CD8-positive, alpha-beta memory T cell (primary cell): ENCODE results near the gene HRH1. TPM values are rescaled to one million over a fixed set of nuclear protein-coding genes. Genes with fewer than 3 reads are reported as not detected.
"Not testable (repeated sequence)": the region's sequence is repeated elsewhere in the genome, so short reads cannot be mapped to it uniquely, and the experiment has no call there.

Experiments
- CTCF ChIA-PET: fragments of 350-600 bp; sonication (Branson Sonifier 250); formaldehyde crosslinking; loops from one replicate; lab custom pipeline; 2021; ENCODE audit warnings: antibody characterized with exemption; lab: Charles Lee
- POLR2A ChIA-PET: fragments of 350-600 bp; sonication (Branson Sonifier 250); formaldehyde crosslinking; loops from one replicate; lab custom pipeline; 2021; ENCODE audit warnings: antibody characterized with exemption; lab: Charles Lee
- DNase-seq, 5 donors: peaks; one replicate each; pipeline versions ENCODE4 v3.0.0 to v3.0.0-alpha.2; 2020 to 2022; ENCODE audit warnings: mixed read lengths in 1 of 5
- H3K27ac ChIP-seq: one replicate; pipeline ENCODE4 v1.7.0; 2013; ENCODE audit warnings: low read depth, mild to moderate bottlenecking, low read length, moderate library complexity
- H3K27me3 ChIP-seq: 2 replicates; pipeline ENCODE4 v1.7.0; 2013; ENCODE audit warnings: low read length, mild to moderate bottlenecking; ENCODE audit not compliant: insufficient read depth, poor library complexity, severe bottlenecking
- H3K36me3 ChIP-seq: 2 replicates; pipeline ENCODE4 v1.7.0; 2013; ENCODE audit warnings: mild to moderate bottlenecking, low read length, moderate library complexity; ENCODE audit not compliant: insufficient read depth
- H3K4me1 ChIP-seq: 2 replicates; pipeline ENCODE4 v1.7.0; 2013; ENCODE audit warnings: mild to moderate bottlenecking, low read length, moderate library complexity; ENCODE audit not compliant: insufficient read depth
- H3K4me3 ChIP-seq: 2 replicates; pipeline ENCODE4 v1.7.0; 2013; ENCODE audit warnings: mild to moderate bottlenecking, low read length
- H3K9me3 ChIP-seq: 2 replicates; pipeline ENCODE4 v1.7.0; 2013; ENCODE audit warnings: mild to moderate bottlenecking, low read length
- H3K27ac Mint-ChIP-seq, 8 donors: one replicate each; pipeline ENCODE4 v1.8.0; 2020 to 2021; ENCODE audit warnings: mixed read lengths in 8 of 8, mild to moderate bottlenecking in 6 of 8, inconsistent platforms in 3 of 8, moderate library complexity in 3 of 8
- H3K27me3 Mint-ChIP-seq, 2 donors: one replicate each; pipeline ENCODE4 v1.8.0; 2020 to 2021; ENCODE audit warnings: mixed read lengths in 2 of 2, mild to moderate bottlenecking in 1 of 2, moderate library complexity in 1 of 2
- H3K36me3 Mint-ChIP-seq, 3 donors: one replicate each; pipeline ENCODE4 v1.8.0; 2020 to 2021; ENCODE audit warnings: mixed read lengths in 3 of 3, inconsistent platforms in 1 of 3, mild to moderate bottlenecking in 1 of 3
- H3K4me1 Mint-ChIP-seq, 3 donors: one replicate each; pipeline ENCODE4 v1.8.0; 2020 to 2021; ENCODE audit warnings: mixed read lengths in 3 of 3, inconsistent platforms in 1 of 3, mild to moderate bottlenecking in 1 of 3
- H3K4me3 Mint-ChIP-seq, 7 donors: one replicate each; pipeline ENCODE4 v1.8.0; 2020 to 2021; ENCODE audit warnings: mixed read lengths in 7 of 7, mild to moderate bottlenecking in 6 of 7, moderate library complexity in 4 of 7, inconsistent platforms in 2 of 7
- H3K9me3 Mint-ChIP-seq, 5 donors: one replicate each; pipeline ENCODE4 v1.8.0; 2020 to 2022; ENCODE audit warnings: mixed read lengths in 5 of 5, mild to moderate bottlenecking in 3 of 5, moderate library complexity in 2 of 5, inconsistent platforms in 1 of 5
- polyA plus RNA-seq: library from polyadenylated mRNA; unstranded; fragments of 300-500 nt; fragmentation: Illumina TruSeq; gene quantifications from one replicate; pipeline ENCODE4 v1.2.3, GENCODE V29; 2021
- total RNA-seq, 2 experiments: library from RNA; stranded (reverse); gene quantifications; one replicate each; pipeline ENCODE4 v1.2.3, GENCODE V29; 2021

Gene HRH1
- total and polyA plus RNA-seq, 3 experiments from 2014 or later: 0.42 to 0.53 TPM; not detected in 1

DNA sequence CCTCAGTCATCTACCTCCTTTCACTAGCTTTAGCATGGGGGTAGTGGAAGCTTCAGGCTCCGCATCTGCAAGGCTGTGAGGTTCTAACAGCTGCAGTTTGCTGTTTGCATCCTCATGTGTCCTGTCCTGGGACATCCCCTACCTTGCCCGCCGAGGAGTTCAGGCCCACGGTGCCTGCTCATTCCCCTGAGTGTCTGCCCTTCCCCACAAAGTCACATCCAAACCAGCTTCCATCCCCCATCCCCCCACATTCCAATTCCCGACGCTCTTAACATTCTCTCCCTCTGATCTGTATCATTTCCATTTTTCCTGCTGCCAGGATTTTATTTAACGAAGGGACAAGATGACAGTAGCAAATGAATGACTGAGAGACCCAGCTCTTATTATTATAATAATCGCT lies 43.8 kb downstream of the HRH1 start:
- H3K4me1 Mint-ChIP-seq: peaks cover 0 to 7% (median 0%) of the 10 kb centered on the region in 3 donors
- ChIA-PET POLR2A (no interaction called here), CTCF (no interaction called here)
- no peak overlapping the region for H3K27ac ChIP-seq
- DNase-seq: no peak
- no peaks in the 10 kb centered on the region for H3K36me3 ChIP-seq
- H3K4me3 ChIP-seq: no peak overlapping the region
- peak overlapping the region in 1 of 8 donors; percentile 45 for H3K27ac Mint-ChIP-seq
- peaks cover 31 to 38% of the 10 kb centered on the region in 2 donors for H3K27me3 Mint-ChIP-seq
- H3K4me1 ChIP-seq: no peaks in the 10 kb centered on the region
- H3K9me3 ChIP-seq: no peaks in the 10 kb centered on the region
- H3K4me3 Mint-ChIP-seq: no peak overlapping the region
- H3K36me3 Mint-ChIP-seq: no peaks in the 10 kb centered on the region
- no peaks in the 10 kb centered on the region for H3K27me3 ChIP-seq
- peaks cover 0 to 6% (median 2%) of the 10 kb centered on the region in 5 donors for H3K9me3 Mint-ChIP-seq

DNA sequence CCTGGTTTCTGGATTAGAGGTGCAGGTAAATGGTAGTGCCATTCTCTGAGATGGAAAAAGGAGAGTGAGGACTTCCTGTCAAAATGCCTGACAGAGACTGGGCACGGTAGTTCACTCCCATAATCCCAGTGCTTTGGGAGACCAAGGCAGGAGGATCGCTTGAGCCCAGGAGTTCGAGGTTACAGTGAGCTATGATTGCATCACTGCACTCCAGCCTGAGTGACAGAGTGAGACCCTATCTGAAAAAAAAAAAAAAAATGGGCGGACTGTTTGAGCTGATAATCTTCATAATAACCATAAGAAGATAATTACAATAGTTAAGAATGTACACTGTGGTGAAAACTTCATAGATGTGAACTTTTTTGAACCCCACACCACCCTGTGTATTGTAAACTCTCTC lies 44.2 kb downstream of the HRH1 start:
- no peak overlapping the region for H3K27ac Mint-ChIP-seq
- CTCF ChIA-PET: no interaction called here
- no peaks in the 10 kb centered on the region for H3K4me1 ChIP-seq

DNA sequence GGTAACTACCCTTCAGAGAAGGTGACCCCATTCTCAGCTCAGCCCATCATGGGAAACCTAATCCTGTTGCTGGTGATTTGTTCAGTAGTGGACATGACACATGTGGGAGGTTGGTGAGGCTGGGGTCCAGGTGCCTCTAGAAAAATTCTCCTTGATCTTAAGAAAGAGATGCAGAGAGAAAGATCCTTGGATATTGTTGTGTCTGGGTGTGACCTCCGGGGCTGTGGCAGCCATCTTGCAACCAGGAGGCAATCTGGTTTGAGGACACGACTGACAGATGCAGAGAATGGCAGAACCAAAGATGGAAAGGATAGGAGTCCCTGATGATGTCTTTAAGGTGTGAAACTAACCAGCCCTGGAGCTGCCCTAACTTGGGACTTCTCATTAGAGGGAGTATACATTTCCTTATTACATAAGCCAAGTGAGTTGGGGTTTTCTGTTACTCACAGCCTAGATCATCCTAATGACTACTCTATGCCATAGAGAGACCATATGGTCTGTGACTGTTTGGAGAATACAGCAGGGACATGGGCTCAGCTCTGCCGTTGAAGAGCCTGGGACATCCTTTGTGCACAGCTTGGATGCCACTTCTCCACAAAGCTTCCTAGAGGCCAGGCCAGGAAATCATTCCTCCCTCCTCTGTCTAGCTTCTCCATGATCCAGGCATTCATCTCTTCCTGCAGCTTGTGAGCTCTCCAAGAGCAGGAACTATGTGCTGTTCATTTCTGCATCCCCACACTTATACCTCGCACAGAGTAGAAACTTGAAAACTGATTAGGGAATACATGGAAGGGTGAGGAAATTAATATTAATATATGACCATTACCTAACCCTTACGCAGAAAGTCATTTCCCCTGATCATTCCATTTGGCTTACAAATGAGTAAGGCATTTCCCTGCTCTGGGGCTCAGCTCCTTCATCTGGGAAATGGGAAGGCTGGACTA lies 45.9 kb downstream of the HRH1 start:
- Mint-ChIP-seq H3K4me1 (peaks cover 0 to 7% (median 0%) of the 10 kb centered on the region in 3 donors), H3K27ac (no peak overlapping the region), H3K36me3 (no peaks in the 10 kb centered on the region), H3K27me3 (peaks cover 26 to 39% of the 10 kb centered on the region in 2 donors), H3K9me3 (peaks cover 0 to 3% (median 0%) of the 10 kb centered on the region in 5 donors), H3K4me3 (no peak overlapping the region)
- Histone ChIP-seq H3K27ac (no peak overlapping the region), H3K4me1 (no peaks in the 10 kb centered on the region), H3K36me3 (no peaks in the 10 kb centered on the region), H3K27me3 (no peaks in the 10 kb centered on the region), H3K9me3 (no peaks in the 10 kb centered on the region), H3K4me3 (no peak overlapping the region)
- DNase-seq: no peak
- CTCF ChIA-PET: no interaction called here
- POLR2A ChIA-PET: no interaction called here

More for the DNA sequence above, 44.2 kb downstream of the HRH1 start:
- H3K9me3 ChIP-seq: no peaks in the 10 kb centered on the region
- H3K4me1 Mint-ChIP-seq: peaks cover 0 to 7% (median 0%) of the 10 kb centered on the region in 3 donors
- POLR2A ChIA-PET: no interaction called here
- peaks cover 0 to 6% (median 2%) of the 10 kb centered on the region in 5 donors for H3K9me3 Mint-ChIP-seq
- no peaks in the 10 kb centered on the region for H3K27me3 ChIP-seq
- H3K36me3 Mint-ChIP-seq: no peaks in the 10 kb centered on the region
- no peak overlapping the region for H3K4me3 Mint-ChIP-seq
- no peaks in the 10 kb centered on the region for H3K36me3 ChIP-seq
- H3K27me3 Mint-ChIP-seq: peaks cover 31 to 38% of the 10 kb centered on the region in 2 donors
- no peak for DNase-seq
- no peak overlapping the region for H3K27ac ChIP-seq
- H3K4me3 ChIP-seq: no peak overlapping the region

DNA sequence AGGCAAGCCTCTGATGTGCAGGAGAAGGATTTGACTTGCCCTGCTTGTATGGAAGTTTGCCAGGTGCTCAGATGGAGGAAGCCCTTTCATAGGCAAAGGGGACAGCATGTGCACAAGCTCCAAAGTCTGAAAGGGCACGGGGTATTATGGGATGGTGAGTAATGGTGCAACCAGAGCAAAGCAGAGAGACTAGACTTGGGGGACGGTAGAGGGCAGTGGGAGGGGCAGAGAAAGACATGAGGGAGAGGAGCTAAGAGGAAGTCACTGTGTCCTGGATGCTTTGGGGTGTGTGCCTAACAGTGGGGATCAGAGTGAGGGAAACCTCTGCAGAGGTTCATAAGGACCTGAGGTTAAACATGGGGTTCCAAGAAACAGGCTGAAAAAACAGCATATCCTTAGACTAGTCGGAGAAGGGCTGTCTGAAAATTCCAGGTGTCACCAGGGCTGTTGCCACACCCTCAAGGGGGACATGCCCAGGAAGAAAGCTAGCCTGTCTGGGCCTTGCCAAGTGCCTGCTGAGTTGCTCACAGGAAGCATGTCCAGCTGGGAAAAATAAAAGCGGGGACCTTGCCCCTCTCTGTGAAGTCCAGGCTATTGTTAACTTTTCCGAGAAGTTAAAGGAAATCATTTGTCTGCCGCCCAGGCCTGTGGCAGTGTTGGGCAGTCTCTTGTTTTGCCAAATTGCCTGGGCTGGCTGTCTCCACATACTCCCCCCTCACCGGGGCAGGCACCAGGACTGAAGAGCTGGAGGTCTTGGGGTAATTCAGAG lies 47.1 kb downstream of the HRH1 start:
- H3K9me3 ChIP-seq: no peaks in the 10 kb centered on the region
- peaks cover 0 to 2% (median 0%) of the 10 kb centered on the region in 3 donors for H3K4me1 Mint-ChIP-seq
- no peaks in the 10 kb centered on the region for H3K36me3 Mint-ChIP-seq
- ChIA-PET POLR2A (no interaction called here), CTCF (no interaction called here)
- H3K4me3 Mint-ChIP-seq: no peak overlapping the region
- H3K27ac ChIP-seq: no peak overlapping the region
- H3K36me3 ChIP-seq: no peaks in the 10 kb centered on the region
- peaks cover 0 to 3% (median 0%) of the 10 kb centered on the region in 5 donors for H3K9me3 Mint-ChIP-seq
- H3K27me3 Mint-ChIP-seq: peaks cover 18 to 31% of the 10 kb centered on the region in 2 donors
- no peak for DNase-seq
- H3K4me3 ChIP-seq: no peak overlapping the region
- no peaks in the 10 kb centered on the region for H3K4me1 ChIP-seq
- H3K27ac Mint-ChIP-seq: no peak overlapping the region
- H3K27me3 ChIP-seq: no peaks in the 10 kb centered on the region

DNA sequence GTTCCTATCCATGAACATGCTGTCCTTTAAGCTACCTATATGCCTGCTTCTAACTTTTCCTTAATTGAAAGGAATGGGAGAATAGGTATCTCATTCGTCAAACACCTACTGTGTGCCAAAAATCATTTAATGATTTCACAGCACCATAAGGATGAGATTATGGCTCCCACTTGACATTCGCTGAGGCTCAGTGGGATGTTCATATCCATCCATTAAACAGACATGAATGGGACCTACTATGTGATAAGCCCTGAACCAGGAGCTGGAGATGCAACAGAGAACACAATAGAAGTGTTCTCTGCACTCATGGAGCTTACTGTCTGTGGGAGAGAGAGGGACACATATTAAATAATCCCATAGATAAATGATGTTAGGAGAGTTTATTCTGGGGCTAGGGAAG lies 49.7 kb downstream of the HRH1 start:
- H3K27me3 Mint-ChIP-seq: peaks cover 13 to 40% of the 10 kb centered on the region in 2 donors
- no peak overlapping the region for H3K4me3 ChIP-seq
- H3K36me3 Mint-ChIP-seq: no peaks in the 10 kb centered on the region
- peaks cover 0 to 2% (median 0%) of the 10 kb centered on the region in 3 donors for H3K4me1 Mint-ChIP-seq
- H3K9me3 Mint-ChIP-seq: peaks cover 0 to 3% (median 0%) of the 10 kb centered on the region in 5 donors
- ChIA-PET POLR2A (no interaction called here), CTCF (interaction anchor here (1.4 kb wide), 1 partner anchor 9 kb away, joined by 4 read pairs; no protein-coding TSS in a partner anchor)
- H3K4me3 Mint-ChIP-seq: no peak overlapping the region
- H3K36me3 ChIP-seq: no peaks in the 10 kb centered on the region
- H3K4me1 ChIP-seq: no peaks in the 10 kb centered on the region
- no peaks in the 10 kb centered on the region for H3K27me3 ChIP-seq
- H3K9me3 ChIP-seq: no peaks in the 10 kb centered on the region
- no peak for DNase-seq
- peak overlapping the region in 1 of 8 donors; percentile 19 for H3K27ac Mint-ChIP-seq
- no peak overlapping the region for H3K27ac ChIP-seq

DNA sequence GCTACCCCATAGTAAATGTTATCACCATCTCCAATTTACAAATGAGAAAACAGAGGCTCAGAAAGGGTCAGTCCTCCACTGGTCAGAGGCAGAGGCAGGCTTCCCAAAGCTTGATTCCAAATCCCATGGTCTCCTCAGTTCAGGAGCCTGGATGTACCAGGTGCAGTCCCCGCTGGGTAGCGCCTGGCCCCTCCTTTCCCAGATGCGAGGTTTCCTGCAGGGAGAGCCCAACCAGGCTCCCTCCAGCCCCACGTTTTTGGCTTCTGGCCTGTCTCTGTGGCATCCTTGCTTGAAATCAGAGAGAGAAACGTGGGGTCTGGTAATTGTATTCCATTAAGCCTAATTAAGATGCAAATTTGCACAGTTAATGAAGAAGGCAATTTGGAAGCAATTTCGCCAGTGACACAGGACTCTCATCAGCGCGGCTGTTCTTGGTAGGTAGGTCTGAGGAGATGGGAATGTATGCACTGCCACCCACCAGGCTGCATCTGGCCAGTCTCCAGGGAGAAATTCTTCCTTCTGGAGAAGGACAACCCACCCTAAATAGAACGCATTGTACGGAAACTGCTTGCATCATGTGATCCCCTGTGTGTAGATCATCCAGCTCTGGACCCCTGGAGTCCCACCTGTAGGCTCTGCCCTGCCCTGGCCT lies 50.5 kb downstream of the HRH1 start:
- no peaks in the 10 kb centered on the region for H3K36me3 ChIP-seq
- H3K4me1 ChIP-seq: no peaks in the 10 kb centered on the region
- no peak overlapping the region for H3K4me3 ChIP-seq
- Mint-ChIP-seq H3K36me3 (no peaks in the 10 kb centered on the region), H3K9me3 (peaks cover 0 to 3% (median 0%) of the 10 kb centered on the region in 5 donors), H3K27ac (no peak overlapping the region), H3K4me1 (peaks cover 0 to 2% (median 0%) of the 10 kb centered on the region in 3 donors), H3K27me3 (peaks cover 14 to 47% of the 10 kb centered on the region in 2 donors), H3K4me3 (no peak overlapping the region)
- ChIA-PET CTCF (interaction anchor here (1.4 kb wide), 1 partner anchor 8 kb away, joined by 4 read pairs; no protein-coding TSS in a partner anchor), POLR2A (no interaction called here)
- H3K27me3 ChIP-seq: no peaks in the 10 kb centered on the region
- H3K27ac ChIP-seq: no peak overlapping the region
- DNase-seq: no peak
- H3K9me3 ChIP-seq: no peaks in the 10 kb centered on the region

DNA sequence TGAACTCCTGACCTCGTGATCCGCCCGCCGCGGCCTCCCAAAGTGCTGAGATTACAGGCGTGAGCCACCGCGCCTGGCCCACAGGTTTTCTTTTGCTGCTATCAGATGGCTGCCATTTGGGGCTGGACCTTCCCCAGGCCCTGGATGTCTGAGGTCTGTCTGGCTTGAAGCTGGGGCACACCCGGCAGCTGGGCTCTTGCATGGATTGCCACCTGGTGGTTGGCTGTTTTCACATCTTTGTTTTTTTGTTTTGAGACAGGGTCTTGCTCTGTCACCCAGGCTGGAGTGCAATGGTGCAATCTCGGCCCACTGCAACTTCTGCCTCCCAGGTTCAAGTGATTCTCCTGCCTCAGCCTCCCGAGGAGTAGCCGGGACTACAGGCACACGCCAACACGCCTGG lies 51.6 kb downstream of the HRH1 start:
- H3K36me3 Mint-ChIP-seq, CTCF ChIA-PET, H3K4me1 ChIP-seq, H3K36me3 ChIP-seq, H3K9me3 Mint-ChIP-seq, H3K27me3 ChIP-seq, DNase-seq, H3K9me3 ChIP-seq, H3K27ac ChIP-seq, H3K4me3 Mint-ChIP-seq, POLR2A ChIA-PET, H3K27ac Mint-ChIP-seq, H3K4me3 ChIP-seq, H3K4me1 Mint-ChIP-seq: not testable (repeated sequence)
- H3K27me3 Mint-ChIP-seq: peaks cover 16 to 46% of the 10 kb centered on the region in 2 donors
